Camera-type eye (tissue), 1 donor: ENCODE measurements around the gene OPALIN. TPM values are rescaled to one million over a fixed set of nuclear protein-coding genes. Genes with fewer than 3 reads are reported as not detected.

Experiments used
- total RNA-seq: library from RNA; depleted of rRNA; stranded (reverse); fragments of >200 nt; gene quantifications from one replicate; pipeline ENCODE4 v1.2.3, GENCODE V29; 2014

The OPALIN gene
- total RNA-seq = not detected

GRCh38 chr10:96358851-96359540 is at the start of gene OPALIN:
Gene OPALIN, minus strand, starts transcription at chr10:96359002. Its CDS starts 106 bp downstream, at chr10:96358896.

GRCh38 chr10:96304230-96304629 is 54.6 kb downstream of the OPALIN start, which contains the start of gene DNTT:
Gene DNTT, plus strand, starts transcription at chr10:96304434. Its CDS starts 64 bp downstream, at chr10:96304498.

Other genes starting within 250 kb of the OPALIN start
- 74.9 TPM for gene ZNF518A, start 228.7 kb downstream of the OPALIN start, total RNA-seq
- 3.8 TPM for gene BLNK, start 87.4 kb downstream of the OPALIN start, total RNA-seq
- not detected for gene DNTT, start 54.6 kb downstream of the OPALIN start, total RNA-seq
- gene TLL2, start 154.9 kb upstream of the OPALIN start, total RNA-seq = 1.5 TPM
- 121 TPM for gene TM9SF3, start 228.0 kb upstream of the OPALIN start, total RNA-seq